Spleen (tissue), 11 donors: ENCODE results near the gene S100B. TPM values are rescaled to one million over a fixed set of nuclear protein-coding genes. Genes with fewer than 3 reads are reported as not detected.
"Not testable (repeated sequence)": the region's sequence is repeated elsewhere in the genome, so short reads cannot be mapped to it uniquely, and the experiment has no call there.

Source experiments
- DNase-seq: peaks from one replicate; pipeline ENCODE4 v3.0.0-alpha.2; 2020
- H3K27ac ChIP-seq, 8 donors: fragments of 200-600 bp; sonication (generic) in 7 of 8; 1 replicate in 4 of 8; 2 replicates in 4 of 8; pipeline versions ENCODE4 v1.5.0 to v1.8.0; 2016 to 2021; ENCODE audit warnings: inconsistent platforms in 4 of 8, mild to moderate bottlenecking in 4 of 8, moderate library complexity in 1 of 8
- H3K27me3 ChIP-seq, 7 donors: fragments of 200-600 bp; sonication (generic) in 6 of 7; replicated peaks in 1 of 7; 1 replicate in 4 of 7; 2 replicates in 3 of 7; pipeline versions ENCODE4 v1.5.0 to v1.8.0; 2016 to 2021; ENCODE audit warnings: inconsistent platforms in 3 of 7, mild to moderate bottlenecking in 1 of 7
- H3K36me3 ChIP-seq, 6 donors: fragments of 200-600 bp; sonication (generic) in 5 of 6; 1 replicate in 4 of 6; 2 replicates in 2 of 6; pipeline versions ENCODE4 v1.5.0 to v1.8.0; 2016 to 2021; ENCODE audit warnings: inconsistent platforms in 2 of 6
- H3K4me1 ChIP-seq, 6 donors: fragments of 200-600 bp; sonication (generic) in 5 of 6; 1 replicate in 3 of 6; 2 replicates in 3 of 6; pipeline versions ENCODE4 v1.5.0 to v1.8.0; 2016 to 2021; ENCODE audit warnings: inconsistent platforms in 3 of 6
- H3K4me3 ChIP-seq, 8 donors: fragments of 200-600 bp; sonication (generic) in 7 of 8; 1 replicate in 4 of 8; 2 replicates in 4 of 8; pipeline versions ENCODE4 v1.5.0 to v1.8.0; 2016 to 2021; ENCODE audit warnings: inconsistent platforms in 4 of 8, mild to moderate bottlenecking in 4 of 8, moderate library complexity in 2 of 8
- H3K9me3 ChIP-seq, 8 donors: fragments of 200-600 bp; sonication (generic) in 7 of 8; 1 replicate in 4 of 8; 2 replicates in 4 of 8; pipeline versions ENCODE4 v1.5.0 to v1.8.0; 2016 to 2021; ENCODE audit warnings: inconsistent platforms in 4 of 8
- POLR2A ChIP-seq, 3 donors: fragments of 450-650 bp; IDR thresholded peaks; one replicate each; pipeline ENCODE4 v1.5.1; 2017; ENCODE audit warnings: antibody characterized with exemption in 3 of 3, mild to moderate bottlenecking in 1 of 3
- POLR2AphosphoS5 ChIP-seq, 3 donors: sonication (generic); formaldehyde crosslinking; IDR thresholded peaks; one replicate each; pipeline ENCODE4 v1.5.1; 2017; ENCODE audit warnings: antibody characterized with exemption in 3 of 3
- WGBS, 5 donors: extraction: QIAGEN DNeasy Blood & Tissue Kit in 3 of 5; methylation state at CpG; one replicate each; pipeline versions ENCODE4 v1.1.5 to v1.1.7; 2013 to 2018; 5-methylcytosine and 5-hydroxymethylcytosine counted together
- intact Hi-C: fragments of 100-400 bp; cut with DNase I; formaldehyde crosslinking; loops from one replicate; pipeline ENCODE4 v1.15.0; 2023; ENCODE audit warnings: low total_unique reads
- polyA plus RNA-seq, 3 donors: library from polyadenylated mRNA; stranded (reverse); fragments of 200-250 nt; gene quantifications; one replicate each; pipeline ENCODE4 v1.2.1, GENCODE V29; 2013
- total RNA-seq, 7 donors: library from RNA; depleted of rRNA in 3 of 7; stranded (reverse); fragments of >200 nt in 3 of 7; fragmentation: NEBNext Ultra II Directional in 4 of 7; extraction: Animal tissue kit (Norgen Biotek cat#: 25700) in 4 of 7; gene quantifications; one replicate each; pipeline versions ENCODE4 v1.1.0 to v1.2.1, GENCODE V29; 2016 to 2021
- TF ChIP-seq, protein P1 (sequence below), 11 experiments: fragments of 200-600 bp in 7 of 11; fragments of 450-650 bp in 4 of 11; sonication (generic) in 4 of 11; IDR thresholded peaks in 8 of 11; conservative IDR thresholded peaks in 3 of 11; 1 replicate in 7 of 11; 2 replicates in 4 of 11; pipeline versions ENCODE4 v1.4.0 to v1.8.0; 2016 to 2021; ENCODE audit warnings: antibody characterized with exemption in 11 of 11, inconsistent platforms in 4 of 11, mild to moderate bottlenecking in 1 of 11
- donor health status: healthy with polysubstance abuse.
- donor health status: DM: no; HTN: no; CAD: no; lungs with moderate emphysema.
- donor health status: DM: no; HTN: no; CAD: no.
- donor health status: Bipolar disorder and iron deficiency.
- donor health status: healthy.
- donor health status: DM: no; HTN: no; CAD: no.
- donor health status: DM: yes; HTN: yes; CAD: no.

Gene S100B
- total and polyA plus RNA-seq, 10 donors, result 9.7 to 46.0 (median 21.4) TPM

- 75 to 92% (median 89%) methylated on average over 8 of the region's 8 CpGs for WGBS, 5 donors
- Histone ChIP-seq H3K9me3 (peaks cover 3 to 64% (median 45%) of the 10 kb centered on the region in 8 donors), H3K4me1 (peaks cover 0 to 11% (median 7%) of the 10 kb centered on the region in 6 donors), H3K36me3 (no peaks in the 10 kb centered on the region), H3K27me3 (no peaks in the 10 kb centered on the region), H3K4me3 (no peak overlapping the region), H3K27ac (no peak overlapping the region)
- DNase-seq, result no peak
- intact Hi-C loops, result no loop called here
- TF ChIP-seq POLR2A (IDR thresholded peaks at IDR 0.05) (no peak), POLR2AphosphoS5 (IDR thresholded peaks at IDR 0.05) (no peak)
- TF ChIP-seq, protein P1, sequence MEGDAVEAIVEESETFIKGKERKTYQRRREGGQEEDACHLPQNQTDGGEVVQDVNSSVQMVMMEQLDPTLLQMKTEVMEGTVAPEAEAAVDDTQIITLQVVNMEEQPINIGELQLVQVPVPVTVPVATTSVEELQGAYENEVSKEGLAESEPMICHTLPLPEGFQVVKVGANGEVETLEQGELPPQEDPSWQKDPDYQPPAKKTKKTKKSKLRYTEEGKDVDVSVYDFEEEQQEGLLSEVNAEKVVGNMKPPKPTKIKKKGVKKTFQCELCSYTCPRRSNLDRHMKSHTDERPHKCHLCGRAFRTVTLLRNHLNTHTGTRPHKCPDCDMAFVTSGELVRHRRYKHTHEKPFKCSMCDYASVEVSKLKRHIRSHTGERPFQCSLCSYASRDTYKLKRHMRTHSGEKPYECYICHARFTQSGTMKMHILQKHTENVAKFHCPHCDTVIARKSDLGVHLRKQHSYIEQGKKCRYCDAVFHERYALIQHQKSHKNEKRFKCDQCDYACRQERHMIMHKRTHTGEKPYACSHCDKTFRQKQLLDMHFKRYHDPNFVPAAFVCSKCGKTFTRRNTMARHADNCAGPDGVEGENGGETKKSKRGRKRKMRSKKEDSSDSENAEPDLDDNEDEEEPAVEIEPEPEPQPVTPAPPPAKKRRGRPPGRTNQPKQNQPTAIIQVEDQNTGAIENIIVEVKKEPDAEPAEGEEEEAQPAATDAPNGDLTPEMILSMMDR (IDR thresholded peaks at IDR 0.05 in 8 of 11, conservative IDR thresholded peaks at IDR 0.05 in 3 of 11), result no peak
Observed at GRCh38 chr21:46594276-46594675, 10.6 kb downstream of the S100B start.

- peaks cover 0 to 25% (median 9%) of the 10 kb centered on the region in 6 donors for H3K36me3 ChIP-seq
- H3K27me3 ChIP-seq, result no peaks in the 10 kb centered on the region
- H3K27ac ChIP-seq, result no peak overlapping the region
- TF ChIP-seq, protein P1 (IDR thresholded peaks at IDR 0.05 in 8 of 11, conservative IDR thresholded peaks at IDR 0.05 in 3 of 11), result no peak
- TF ChIP-seq POLR2AphosphoS5 (IDR thresholded peaks at IDR 0.05) (no peak), POLR2A (IDR thresholded peaks at IDR 0.05) (no peak)
- intact Hi-C loops, result no loop called here
- H3K4me1 ChIP-seq, result no peaks in the 10 kb centered on the region
- DNase-seq, result no peak
- H3K4me3 ChIP-seq, result no peak overlapping the region
- 78 to 90% (median 86%) methylated on average over 7 of the region's 7 CpGs for WGBS, 5 donors
- H3K9me3 ChIP-seq, result peaks cover 3 to 96% (median 54%) of the 10 kb centered on the region in 8 donors
Observed at GRCh38 chr21:46585191-46585953, 19.5 kb downstream of the S100B start.

- Histone ChIP-seq H3K27ac (no peak overlapping the region), H3K4me1 (no peaks in the 10 kb centered on the region), H3K4me3 (no peak overlapping the region), H3K9me3 (peaks cover 0 to 96% (median 54%) of the 10 kb centered on the region in 8 donors), H3K36me3 (peaks cover 0 to 28% (median 9%) of the 10 kb centered on the region in 6 donors), H3K27me3 (no peaks in the 10 kb centered on the region)
- no peak for TF ChIP-seq POLR2A (IDR thresholded peaks at IDR 0.05)
- TF ChIP-seq, protein P1 (IDR thresholded peaks at IDR 0.05 in 8 of 11, conservative IDR thresholded peaks at IDR 0.05 in 3 of 11), result no peak
- TF ChIP-seq POLR2AphosphoS5 (IDR thresholded peaks at IDR 0.05), result no peak
- DNase-seq, result no peak
- intact Hi-C loops, result no loop called here
- WGBS, 5 donors, result 93 to 100% (median 98%) methylated on average over 4 to 5 of the region's 5 CpGs
Observed at GRCh38 chr21:46581780-46582307, 23.0 kb downstream of the S100B start.

DNA sequence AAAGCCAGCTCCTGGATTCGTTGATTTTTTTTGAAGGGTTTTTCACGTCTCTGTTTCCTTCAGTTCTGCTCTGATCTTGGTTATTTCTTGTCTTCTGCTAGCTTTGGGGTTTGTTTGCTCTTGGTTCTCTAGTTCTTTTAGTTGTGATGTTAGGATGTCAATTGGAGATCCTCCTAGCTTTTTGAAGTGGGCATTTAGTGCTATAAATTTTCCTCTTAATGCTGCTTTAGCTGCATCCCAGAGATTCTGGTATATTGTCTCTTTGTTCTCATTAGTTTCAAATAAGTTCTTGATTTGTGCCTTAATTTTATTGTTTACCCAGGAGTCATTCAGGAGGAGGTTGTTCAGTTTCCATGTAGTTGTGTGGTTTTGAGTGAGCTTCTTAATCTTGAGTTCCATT is 25.5 kb downstream of the S100B start:
- H3K27me3 ChIP-seq, intact Hi-C loops, H3K27ac ChIP-seq, DNase-seq, H3K4me3 ChIP-seq, H3K4me1 ChIP-seq: not testable (repeated sequence)
- WGBS, 5 donors, result 95 to 97% (median 96%) methylated on average over 2 of the region's 2 CpGs
- H3K36me3 ChIP-seq, result peaks cover 0 to 28% (median 9%) of the 10 kb centered on the region in 6 donors
- peaks cover 0 to 83% (median 50%) of the 10 kb centered on the region in 8 donors for H3K9me3 ChIP-seq

GRCh38 chr21:46577786-46578185 is 27.1 kb downstream of the S100B start:
- H3K27ac ChIP-seq, intact Hi-C loops, DNase-seq, H3K27me3 ChIP-seq, H3K4me1 ChIP-seq, H3K4me3 ChIP-seq: not testable (repeated sequence)
- Histone ChIP-seq H3K9me3 (peaks cover 0 to 81% (median 52%) of the 10 kb centered on the region in 8 donors), H3K36me3 (peaks cover 0 to 33% (median 10%) of the 10 kb centered on the region in 6 donors)
- WGBS, 5 donors, result 91 to 95% (median 91%) methylated on average over 5 of the region's 5 CpGs
